Measurements from ENCODE around the gene ALDOB.

ALDOB gene

DNA sequence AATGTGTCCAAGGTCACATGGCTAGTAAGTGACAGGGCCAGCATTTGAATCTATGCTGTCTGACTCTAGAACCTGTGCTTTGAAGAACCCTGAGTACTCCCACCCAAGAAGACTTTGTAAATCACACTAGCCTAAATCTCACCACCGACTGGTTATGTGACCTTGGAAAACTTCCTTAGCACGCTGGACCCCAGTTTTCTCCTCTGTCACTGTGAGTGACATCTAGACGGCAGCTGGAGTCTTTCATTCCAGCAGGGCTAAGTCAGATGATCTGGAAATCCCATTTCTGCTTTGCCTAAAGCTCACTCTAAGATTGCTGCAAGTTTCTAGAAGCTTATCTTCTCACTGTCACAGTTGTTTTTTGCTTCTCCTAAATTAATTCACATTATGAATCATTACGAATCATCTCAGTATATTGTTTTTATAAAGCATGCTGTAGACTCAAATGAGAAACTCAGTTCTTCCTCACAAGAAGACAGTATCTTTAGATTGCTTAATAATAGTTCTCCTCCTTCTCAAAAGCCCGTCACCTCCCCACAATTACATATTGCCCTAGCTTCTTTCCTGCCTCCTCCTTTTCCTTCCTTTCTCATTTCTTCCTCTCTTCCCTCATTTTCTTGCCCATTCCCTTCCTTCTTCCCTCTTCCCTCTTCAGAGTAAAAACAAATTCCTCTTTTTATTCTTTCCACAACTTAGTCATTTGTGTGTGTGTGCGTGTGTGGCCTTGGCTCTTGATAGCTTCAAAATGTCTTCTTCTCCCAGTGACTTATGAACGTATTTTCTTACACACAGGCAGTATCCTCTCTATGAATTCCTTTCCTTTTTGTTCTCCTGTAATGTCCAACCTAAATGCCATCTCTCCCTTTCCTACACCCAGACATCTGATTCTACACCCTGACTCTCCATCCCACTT is 16.8 kb downstream of the ALDOB start:
- DNase-seq (ENCODE audit: insufficient read length, low spot score) = no peak
- TF ChIP-seq, protein P1, sequence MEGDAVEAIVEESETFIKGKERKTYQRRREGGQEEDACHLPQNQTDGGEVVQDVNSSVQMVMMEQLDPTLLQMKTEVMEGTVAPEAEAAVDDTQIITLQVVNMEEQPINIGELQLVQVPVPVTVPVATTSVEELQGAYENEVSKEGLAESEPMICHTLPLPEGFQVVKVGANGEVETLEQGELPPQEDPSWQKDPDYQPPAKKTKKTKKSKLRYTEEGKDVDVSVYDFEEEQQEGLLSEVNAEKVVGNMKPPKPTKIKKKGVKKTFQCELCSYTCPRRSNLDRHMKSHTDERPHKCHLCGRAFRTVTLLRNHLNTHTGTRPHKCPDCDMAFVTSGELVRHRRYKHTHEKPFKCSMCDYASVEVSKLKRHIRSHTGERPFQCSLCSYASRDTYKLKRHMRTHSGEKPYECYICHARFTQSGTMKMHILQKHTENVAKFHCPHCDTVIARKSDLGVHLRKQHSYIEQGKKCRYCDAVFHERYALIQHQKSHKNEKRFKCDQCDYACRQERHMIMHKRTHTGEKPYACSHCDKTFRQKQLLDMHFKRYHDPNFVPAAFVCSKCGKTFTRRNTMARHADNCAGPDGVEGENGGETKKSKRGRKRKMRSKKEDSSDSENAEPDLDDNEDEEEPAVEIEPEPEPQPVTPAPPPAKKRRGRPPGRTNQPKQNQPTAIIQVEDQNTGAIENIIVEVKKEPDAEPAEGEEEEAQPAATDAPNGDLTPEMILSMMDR (IDR thresholded peaks at IDR 0.05; ENCODE audit: insufficient read depth, missing control alignments) = no peak
- FAIRE-seq = no peak

DNA sequence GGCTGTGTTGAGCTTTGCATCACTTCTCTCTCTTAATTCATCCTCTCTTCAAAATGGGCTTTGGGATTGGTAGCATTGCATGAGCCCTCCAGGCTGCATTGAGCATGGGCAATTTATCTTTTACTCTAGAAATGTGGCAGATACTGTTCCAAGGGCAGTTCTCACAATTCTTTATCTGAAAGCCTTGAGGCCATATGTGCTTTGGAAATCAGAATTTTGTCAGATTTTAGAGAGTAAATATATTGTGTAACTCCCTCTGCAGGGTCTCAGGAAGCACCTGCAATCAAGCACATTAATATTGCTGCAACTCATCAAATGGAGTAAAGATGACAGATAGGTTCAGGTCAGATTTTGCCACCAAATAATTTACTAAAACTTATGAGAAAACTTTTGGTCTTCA is 17.6 kb downstream of the ALDOB start:
- FAIRE-seq (no peak), DNase-seq (ENCODE audit: insufficient read length, low spot score) (no peak)
- TF ChIP-seq, protein P1 (IDR thresholded peaks at IDR 0.05; ENCODE audit: insufficient read depth, missing control alignments) = no peak

DNA sequence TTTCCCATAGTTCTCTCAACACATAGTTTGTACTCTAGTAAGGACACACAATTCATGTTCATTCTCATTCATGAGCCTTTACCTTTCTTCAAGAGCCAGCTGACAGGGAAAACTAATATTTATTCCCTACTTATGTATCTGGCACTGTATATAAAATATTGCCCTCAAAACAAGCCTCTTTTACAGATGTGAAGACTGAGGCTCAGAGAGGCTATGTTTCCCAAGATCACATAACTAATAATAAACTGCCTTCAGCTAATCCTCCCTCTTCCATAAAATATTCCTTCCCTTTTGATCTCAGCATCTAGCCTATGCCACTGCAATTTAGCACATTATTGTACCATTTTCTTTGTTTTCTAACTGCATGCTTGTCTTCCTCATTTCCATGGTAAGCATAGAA is 18.2 kb downstream of the ALDOB start:
- TF ChIP-seq, protein P1 (IDR thresholded peaks at IDR 0.05; ENCODE audit: insufficient read depth, missing control alignments) = no peak
- FAIRE-seq (no peak), DNase-seq (ENCODE audit: insufficient read length, low spot score) (no peak)

DNA sequence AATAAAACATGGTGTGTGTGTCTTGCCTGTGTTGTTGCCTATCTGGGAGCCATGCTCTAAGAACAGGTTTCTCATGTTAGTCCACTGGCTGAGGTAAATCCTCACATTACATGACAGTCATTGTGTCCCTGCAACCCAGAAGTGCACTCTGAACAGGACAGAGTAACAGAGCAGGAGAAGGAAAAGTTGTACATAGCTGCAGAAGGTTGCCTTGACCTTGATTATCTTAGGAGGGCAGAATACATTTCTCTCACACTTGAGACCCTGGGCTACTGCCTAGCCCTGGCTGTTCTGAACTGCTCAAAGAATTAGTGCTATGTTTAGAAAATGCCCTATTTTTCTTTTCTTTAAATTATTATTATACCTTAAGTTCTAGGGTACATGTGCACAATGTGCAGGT is 20.0 kb downstream of the ALDOB start:
- TF ChIP-seq, protein P1 (IDR thresholded peaks at IDR 0.05; ENCODE audit: insufficient read depth, missing control alignments) = no peak
- FAIRE-seq (no peak), DNase-seq (ENCODE audit: insufficient read length, low spot score) (no peak)

DNA sequence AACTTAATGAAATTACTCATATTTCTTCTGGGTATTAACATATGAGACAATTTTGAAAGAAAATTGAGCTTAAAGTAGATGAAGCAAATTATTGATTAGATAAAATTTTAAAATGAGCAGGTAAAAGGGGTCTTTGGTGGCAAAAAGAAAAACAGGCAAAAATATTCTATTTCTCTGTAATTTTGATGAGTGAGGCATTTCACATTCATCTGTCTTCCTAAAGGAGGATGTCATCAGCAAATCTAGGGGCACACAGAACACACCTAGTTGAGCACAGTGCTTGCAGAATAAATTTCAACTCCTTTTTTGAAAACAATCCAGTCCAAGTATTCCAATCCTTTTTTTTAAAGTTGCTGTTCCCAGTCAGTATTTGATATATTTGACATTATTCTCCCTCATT is 20.7 kb downstream of the ALDOB start:
- DNase-seq (ENCODE audit: insufficient read length, low spot score) (no peak), FAIRE-seq (no peak)
- TF ChIP-seq, protein P1 (IDR thresholded peaks at IDR 0.05; ENCODE audit: insufficient read depth, missing control alignments) = no peak

DNA sequence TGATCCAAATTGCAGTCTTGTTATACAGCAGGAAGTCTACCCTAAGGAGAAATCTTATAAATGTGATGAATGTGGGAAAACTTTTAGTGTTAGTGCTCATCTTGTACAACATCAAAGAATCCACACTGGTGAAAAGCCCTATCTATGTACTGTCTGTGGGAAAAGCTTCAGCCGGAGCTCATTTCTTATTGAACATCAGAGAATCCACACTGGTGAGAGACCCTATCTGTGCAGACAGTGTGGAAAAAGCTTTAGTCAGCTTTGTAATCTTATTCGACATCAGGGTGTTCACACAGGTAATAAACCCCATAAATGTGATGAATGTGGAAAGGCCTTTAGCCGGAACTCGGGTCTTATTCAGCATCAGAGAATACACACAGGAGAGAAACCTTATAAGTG is 26.5 kb downstream of the ALDOB start:
- FAIRE-seq = no peak
- DNase-seq (ENCODE audit: insufficient read length, low spot score) = no peak
- TF ChIP-seq, protein P1 (IDR thresholded peaks at IDR 0.05; ENCODE audit: insufficient read depth, missing control alignments) = no peak

DNA sequence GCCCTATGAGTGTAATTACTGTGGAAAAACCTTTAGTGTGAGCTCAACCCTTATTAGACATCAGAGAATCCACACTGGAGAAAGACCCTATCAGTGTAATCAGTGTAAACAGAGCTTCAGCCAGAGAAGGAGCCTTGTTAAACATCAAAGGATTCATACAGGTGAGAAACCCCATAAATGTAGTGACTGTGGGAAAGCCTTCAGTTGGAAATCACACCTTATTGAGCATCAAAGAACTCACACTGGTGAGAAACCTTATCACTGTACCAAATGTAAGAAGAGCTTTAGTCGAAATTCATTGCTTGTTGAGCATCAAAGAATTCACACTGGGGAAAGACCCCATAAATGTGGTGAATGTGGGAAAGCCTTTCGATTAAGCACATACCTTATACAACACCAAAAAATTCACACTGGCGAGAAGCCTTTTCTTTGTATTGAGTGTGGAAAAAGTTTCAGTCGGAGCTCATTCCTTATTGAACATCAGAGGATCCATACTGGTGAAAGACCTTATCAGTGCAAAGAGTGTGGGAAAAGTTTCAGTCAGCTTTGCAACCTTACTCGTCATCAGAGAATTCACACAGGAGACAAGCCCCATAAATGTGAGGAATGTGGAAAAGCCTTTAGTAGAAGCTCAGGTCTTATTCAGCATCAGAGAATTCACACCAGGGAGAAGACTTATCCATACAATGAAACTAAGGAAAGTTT is 27.0 kb downstream of the ALDOB start:
- TF ChIP-seq, protein P1 (IDR thresholded peaks at IDR 0.05; ENCODE audit: insufficient read depth, missing control alignments) = no peak
- DNase-seq (ENCODE audit: insufficient read length, low spot score) (no peak), FAIRE-seq (no peak)
